ENCODE measurements around the gene CHST9. TPM values are rescaled to one million over a fixed set of nuclear protein-coding genes. Genes with fewer than 3 reads are reported as not detected.

The CHST9 gene
- total and polyA plus RNA-seq, 2 of the 13 experiments (the other 11 are each of a cell fraction or from before 2014, with no cell fraction given) = 3.2 to 9.6 TPM

- TF ChIP-seq IRF1 (CRISPR knock-in tag; IDR thresholded peaks at IDR 0.05; ENCODE audit: low read depth) (no peak), POGZ (CRISPR knock-in tag; IDR thresholded peaks at IDR 0.05) (peak; percentile 76), FLYWCH1 (CRISPR knock-in tag; IDR thresholded peaks at IDR 0.05) (no peak), CTCF (CRISPR knock-in tag; IDR thresholded peaks at IDR 0.05) (no peak), ATF3 (CRISPR knock-in tag; IDR thresholded peaks at IDR 0.05) (0 out of 2 replicates have a peak, but pooled peaks have one; percentile 16), ZSCAN5A (CRISPR knock-in tag; IDR thresholded peaks at IDR 0.05; ENCODE audit: borderline replicate concordance) (peak; percentile 24; the same call in 1 of the 2 replicates), MIER3 (CRISPR knock-in tag; IDR thresholded peaks at IDR 0.05; ENCODE audit: borderline replicate concordance) (0 out of 2 replicates have a peak, but pooled peaks have one; percentile 31), TCF12 (IDR thresholded peaks at IDR 0.05) (no peak), TCF12 (CRISPR knock-in tag; IDR thresholded peaks at IDR 0.05) (no peak), GATAD2A (CRISPR knock-in tag; IDR thresholded peaks at IDR 0.05) (peak; percentile 48), ARID5B (CRISPR knock-in tag; IDR thresholded peaks at IDR 0.05) (peak; percentile 91), PPARG (CRISPR knock-in tag; conservative IDR thresholded peaks at IDR 0.05) (0 out of 2 replicates have a peak, but pooled peaks have one; percentile 19), SAP130 (CRISPR knock-in tag; IDR thresholded peaks at IDR 0.05; ENCODE audit: low read depth) (peak; percentile 74), FOXP4 (CRISPR knock-in tag; IDR thresholded peaks at IDR 0.05) (peak; percentile 38; the same call in 1 of the 2 replicates), ZNF614 (CRISPR knock-in tag; IDR thresholded peaks at IDR 0.05; ENCODE audit: borderline replicate concordance) (peak; percentile 65; the same call in 1 of the 2 replicates), ZSCAN22 (CRISPR knock-in tag; IDR thresholded peaks at IDR 0.05) (no peak), ZNF574 (CRISPR knock-in tag; IDR thresholded peaks at IDR 0.05) (peak; percentile 30; the same call in 1 of the 2 replicates)
Measured at GRCh38 chr18:27136208-27136535, 48.9 kb downstream of the CHST9 start (continued).
